ENCODE results near the gene TRRAP.

TRRAP gene

DNA sequence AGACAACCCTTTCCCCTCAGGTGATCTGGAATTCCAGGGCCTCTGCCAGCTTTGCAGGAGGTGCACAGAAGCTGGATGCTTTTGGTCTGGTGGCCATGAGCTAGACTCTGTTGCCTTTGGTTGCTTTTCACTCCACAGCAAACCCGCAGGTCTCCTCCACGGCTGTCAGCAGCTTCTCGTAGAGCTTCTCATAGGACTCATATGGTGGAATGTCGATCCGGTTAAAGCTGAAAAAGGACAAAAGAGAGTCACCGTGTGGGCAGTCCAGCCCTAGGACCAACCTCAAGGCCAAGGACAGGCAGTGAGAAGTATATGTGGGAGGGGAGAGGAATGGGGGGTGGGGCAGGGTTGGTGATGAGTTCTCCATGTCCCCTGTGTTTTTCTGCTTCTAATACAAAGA lies 152.1 kb downstream of the TRRAP start:
- H3K9me3 ChIP-seq (ENCODE audit: control insufficient read depth, insufficient read depth, low read length), result no peaks in the 10 kb centered on the region; the same call in 1 of the 2 replicates
- no peak overlapping the region for H3K9ac ChIP-seq (ENCODE audit: low read depth, low read length)
- peaks cover 43% of the 10 kb centered on the region for H3K36me3 ChIP-seq (ENCODE audit: insufficient read depth, low read length)
- no peaks in the 10 kb centered on the region for H3K4me1 ChIP-seq (ENCODE audit: insufficient read depth, low read length)

DNA sequence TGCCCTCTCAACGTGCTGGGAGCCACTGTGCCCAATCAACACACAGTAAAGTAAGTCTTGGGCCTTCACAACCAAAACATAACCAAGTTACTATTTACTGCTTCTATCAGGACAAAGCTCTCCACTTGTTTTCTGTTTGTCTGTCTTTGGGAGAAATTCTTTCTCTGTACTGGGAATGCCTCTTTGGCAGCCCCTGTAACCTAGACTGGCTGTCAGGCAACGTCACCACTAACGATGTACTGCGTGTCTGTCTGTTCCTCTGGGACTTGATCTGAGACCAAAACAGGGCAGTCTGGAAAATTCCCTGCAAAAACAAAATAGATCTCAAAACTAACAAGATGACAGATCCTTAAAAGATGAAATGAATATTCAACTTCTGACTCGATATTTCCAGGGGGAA lies 152.6 kb downstream of the TRRAP start:
- no peaks in the 10 kb centered on the region; the same call in 1 of the 2 replicates for H3K9me3 ChIP-seq (ENCODE audit: control insufficient read depth, insufficient read depth, low read length)
- peaks cover 44% of the 10 kb centered on the region for H3K36me3 ChIP-seq (ENCODE audit: insufficient read depth, low read length)
- H3K4me1 ChIP-seq (ENCODE audit: insufficient read depth, low read length), result no peaks in the 10 kb centered on the region
- H3K9ac ChIP-seq (ENCODE audit: low read depth, low read length), result no peak overlapping the region

DNA sequence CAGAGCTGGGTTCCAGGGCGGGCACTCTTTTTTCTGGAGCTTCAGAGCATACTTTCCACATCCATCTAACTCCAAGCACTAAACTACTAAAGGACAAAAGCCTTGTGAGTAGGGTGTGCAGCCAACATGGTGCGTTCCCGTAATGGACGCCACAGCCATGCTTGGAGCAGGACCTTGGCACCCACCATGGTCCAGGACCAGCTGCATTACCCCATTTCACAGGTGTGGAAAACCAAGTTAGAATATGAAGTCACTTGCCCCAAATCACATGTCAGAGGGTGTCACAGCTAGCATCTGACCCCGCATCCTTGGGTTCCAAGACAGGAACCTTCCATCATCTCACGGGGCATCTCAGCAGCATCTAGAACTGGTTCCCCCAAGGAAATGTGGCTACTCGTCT lies 153.2 kb downstream of the TRRAP start:
- Histone ChIP-seq H3K36me3 (ENCODE audit: insufficient read depth, low read length) (peaks cover 44% of the 10 kb centered on the region), H3K9ac (ENCODE audit: low read depth, low read length) (no peak overlapping the region), H3K9me3 (ENCODE audit: control insufficient read depth, insufficient read depth, low read length) (no peaks in the 10 kb centered on the region; the same call in 1 of the 2 replicates), H3K4me1 (ENCODE audit: insufficient read depth, low read length) (no peaks in the 10 kb centered on the region)

DNA sequence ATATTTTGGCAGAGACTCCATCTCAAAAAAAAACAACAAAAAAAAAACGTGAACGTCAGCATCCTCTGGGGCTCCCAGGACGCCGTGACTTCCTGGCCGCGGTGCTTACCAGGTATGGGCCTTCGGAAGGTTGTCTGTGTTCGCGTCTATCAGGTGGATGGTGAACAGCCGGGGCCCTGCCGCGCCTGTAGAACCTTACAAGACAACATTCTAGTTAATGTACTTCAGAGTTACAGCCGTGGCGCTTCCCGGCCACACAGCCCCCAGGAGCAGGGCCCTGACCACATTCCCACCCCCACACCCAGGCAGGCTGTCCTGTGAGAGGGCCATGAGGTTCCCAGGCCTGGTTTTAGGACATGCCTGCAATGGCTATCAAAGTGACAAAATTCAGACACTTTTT lies 154.6 kb downstream of the TRRAP start:
- Histone ChIP-seq H3K4me1 (ENCODE audit: insufficient read depth, low read length) (no peaks in the 10 kb centered on the region), H3K36me3 (ENCODE audit: insufficient read depth, low read length) (peaks cover 49% of the 10 kb centered on the region), H3K9me3 (ENCODE audit: control insufficient read depth, insufficient read depth, low read length) (no peaks in the 10 kb centered on the region; the same call in 1 of the 2 replicates), H3K9ac (ENCODE audit: low read depth, low read length) (no peak overlapping the region)

DNA sequence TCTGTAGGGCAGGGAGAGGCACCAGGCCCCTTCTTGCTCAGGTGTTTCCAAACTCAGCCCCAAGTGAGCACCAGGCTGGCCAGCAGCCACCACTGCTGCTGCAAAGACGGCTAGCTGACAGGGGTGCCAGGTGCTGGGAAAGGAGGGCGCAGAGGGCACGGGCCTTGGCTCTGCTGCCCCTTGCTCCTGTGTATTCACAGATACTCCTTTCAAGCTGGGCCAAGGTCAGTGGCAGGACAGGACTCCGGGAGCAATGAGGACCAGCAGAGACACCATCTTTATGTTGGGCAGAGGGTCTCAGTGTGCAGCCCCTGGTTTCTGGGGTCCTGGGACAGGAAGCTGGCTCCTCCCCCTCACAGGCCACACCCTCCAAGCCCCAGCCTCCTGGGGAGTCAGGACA lies 155.4 kb downstream of the TRRAP start:
- Histone ChIP-seq H3K4me1 (ENCODE audit: insufficient read depth, low read length) (no peaks in the 10 kb centered on the region), H3K9ac (ENCODE audit: low read depth, low read length) (no peak overlapping the region), H3K36me3 (ENCODE audit: insufficient read depth, low read length) (peaks cover 51% of the 10 kb centered on the region), H3K9me3 (ENCODE audit: control insufficient read depth, insufficient read depth, low read length) (no peaks in the 10 kb centered on the region; the same call in 1 of the 2 replicates)

DNA sequence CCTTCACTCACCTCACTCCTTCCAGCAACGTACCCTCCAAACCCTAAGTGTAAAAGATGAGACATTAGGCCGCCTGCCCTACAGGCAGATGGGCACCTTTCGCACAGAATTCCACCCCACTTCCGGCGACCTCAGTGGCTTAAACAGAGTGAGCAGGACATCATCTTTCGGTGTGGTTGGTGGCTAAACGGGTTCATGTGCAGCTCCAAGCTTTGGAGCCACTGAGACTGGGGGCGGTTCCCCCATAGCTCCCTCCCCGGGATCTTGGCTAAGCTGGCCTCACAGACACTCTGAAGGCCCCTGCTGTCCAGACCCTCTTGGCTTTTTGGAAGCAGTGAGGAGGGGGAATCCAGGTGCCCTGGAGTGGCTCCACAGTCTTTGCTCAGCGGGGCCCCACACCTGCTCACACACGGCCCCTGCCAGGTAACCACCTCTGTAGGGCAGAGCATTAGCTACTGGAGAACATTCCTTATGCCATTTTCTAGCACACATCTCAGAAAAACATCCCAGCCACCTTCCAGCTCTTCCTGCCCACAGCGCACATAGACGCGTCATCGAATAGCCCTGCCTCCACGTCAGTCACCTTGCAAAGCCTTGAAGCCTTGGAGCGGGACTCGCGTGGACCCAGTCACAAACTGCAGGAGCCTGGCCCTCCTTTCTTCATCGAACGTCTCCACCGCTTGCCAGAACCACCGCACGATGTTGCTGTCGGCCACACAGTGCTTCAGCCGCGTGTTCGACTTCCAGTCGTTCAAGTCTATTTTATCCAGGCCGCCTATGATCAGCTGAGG lies 156.8 kb downstream of the TRRAP start:
- H3K9ac ChIP-seq (ENCODE audit: low read depth, low read length), result no peak overlapping the region
- peaks cover 46% of the 10 kb centered on the region for H3K36me3 ChIP-seq (ENCODE audit: insufficient read depth, low read length)
- no peaks in the 10 kb centered on the region for H3K4me1 ChIP-seq (ENCODE audit: insufficient read depth, low read length)

DNA sequence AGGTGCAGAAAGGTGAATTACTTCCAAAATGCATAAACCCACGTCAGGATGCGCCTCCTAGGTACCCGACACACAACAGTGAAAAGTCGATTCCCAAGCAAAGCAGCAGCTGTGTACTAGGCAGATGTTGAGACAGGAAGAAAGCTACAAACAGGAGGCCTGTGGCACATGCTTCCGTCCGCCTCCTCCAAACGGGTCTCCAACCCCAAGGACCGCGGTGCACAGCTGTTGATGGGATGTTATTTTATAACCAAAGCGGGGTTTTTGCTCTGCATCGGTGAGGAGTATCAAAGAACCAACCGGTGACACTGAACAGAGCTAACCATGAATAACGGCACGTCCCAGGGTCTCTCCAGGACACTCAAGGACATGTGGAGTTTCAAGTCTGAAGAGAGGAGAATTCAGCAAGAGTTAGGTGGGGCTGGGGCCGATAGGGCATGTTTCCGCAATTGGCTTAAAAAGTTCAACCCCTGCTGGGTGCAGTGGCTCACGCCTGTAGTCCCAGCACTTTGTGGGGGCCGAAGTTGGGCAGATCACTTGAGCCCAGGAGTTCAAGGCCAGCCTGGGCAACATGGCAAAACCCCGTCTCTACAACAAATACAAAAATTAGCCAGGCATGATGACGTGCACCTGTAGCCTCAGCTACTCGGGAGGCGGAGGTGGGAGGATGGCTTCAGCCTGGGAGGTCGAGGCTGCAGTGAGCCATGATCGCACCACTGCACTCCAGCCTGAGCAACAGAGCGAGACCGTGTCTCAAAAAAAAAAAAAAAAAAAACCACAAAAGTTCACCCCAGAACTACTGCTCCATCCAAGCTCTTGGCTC lies 157.6 kb downstream of the TRRAP start:
- H3K9ac ChIP-seq (ENCODE audit: low read depth, low read length), result no peak overlapping the region
- H3K9me3 ChIP-seq (ENCODE audit: control insufficient read depth, insufficient read depth, low read length), result no peaks in the 10 kb centered on the region
- H3K4me1 ChIP-seq (ENCODE audit: insufficient read depth, low read length), result 0 out of 2 replicates have a peak, but pooled peaks cover 4% of the 10 kb centered on the region
- peaks cover 38% of the 10 kb centered on the region for H3K36me3 ChIP-seq (ENCODE audit: insufficient read depth, low read length)

More for the DNA sequence above, 156.8 kb downstream of the TRRAP start:
- H3K9me3 ChIP-seq (ENCODE audit: control insufficient read depth, insufficient read depth, low read length), result no peaks in the 10 kb centered on the region

DNA sequence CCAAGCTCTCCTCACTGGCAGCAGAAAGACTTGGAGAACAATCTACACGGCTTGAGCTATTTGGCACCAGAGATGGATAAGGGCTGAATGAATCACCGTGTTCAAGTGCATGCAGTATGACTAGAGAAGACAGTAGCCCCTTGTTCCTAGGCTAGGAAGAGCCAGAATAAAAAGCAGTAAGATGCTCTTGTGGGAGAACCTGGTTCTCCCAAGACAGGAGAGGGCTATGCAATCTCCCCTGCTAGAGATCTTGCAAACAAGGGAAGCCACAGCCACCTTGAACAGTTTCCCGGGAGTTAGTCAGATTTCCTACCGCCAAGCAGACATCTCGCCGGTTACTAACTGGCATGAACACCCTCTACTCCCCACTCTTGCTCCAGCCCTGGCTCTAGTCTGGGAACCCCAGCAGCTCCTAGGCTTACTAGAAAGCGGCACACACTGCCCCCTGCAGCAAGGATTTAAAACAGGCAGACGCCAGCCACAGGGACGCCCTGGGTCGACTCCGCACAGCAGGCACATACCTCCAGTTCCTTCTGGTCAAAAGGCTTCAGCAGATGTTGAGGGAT lies 158.3 kb downstream of the TRRAP start:
- H3K36me3 ChIP-seq (ENCODE audit: insufficient read depth, low read length), result peaks cover 32% of the 10 kb centered on the region
- H3K4me1 ChIP-seq (ENCODE audit: insufficient read depth, low read length), result 0 out of 2 replicates have a peak, but pooled peaks cover 4% of the 10 kb centered on the region
- no peak overlapping the region for H3K9ac ChIP-seq (ENCODE audit: low read depth, low read length)
- no peaks in the 10 kb centered on the region for H3K9me3 ChIP-seq (ENCODE audit: control insufficient read depth, insufficient read depth, low read length)

DNA sequence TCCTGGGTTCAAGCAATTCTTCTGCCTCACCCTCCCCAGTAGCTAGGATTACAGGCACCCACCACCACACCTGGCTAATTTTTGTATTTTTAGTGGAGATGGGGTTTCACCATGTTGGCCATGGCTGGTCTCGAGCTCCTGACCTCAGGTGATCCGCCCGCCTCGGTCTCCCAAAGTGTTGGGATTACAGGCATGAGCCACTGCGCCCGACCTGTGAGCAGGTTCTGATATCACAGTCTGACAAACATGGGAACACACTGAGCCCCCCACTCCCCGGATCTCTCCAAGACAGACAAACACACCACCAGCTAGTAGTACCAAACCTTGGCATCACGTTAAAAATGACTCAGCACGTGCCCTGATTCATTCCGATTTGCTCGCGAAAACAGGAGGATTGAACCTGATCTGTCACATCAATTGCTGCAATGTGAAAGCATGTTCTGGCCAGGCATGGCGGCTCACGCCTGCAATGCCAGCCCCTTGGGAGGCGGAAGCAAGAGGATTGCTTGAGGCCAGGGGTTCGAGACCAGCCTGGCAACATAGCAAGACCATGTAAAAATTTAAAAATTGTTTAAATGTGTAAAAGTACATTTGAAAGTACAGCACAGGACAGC lies 159.1 kb downstream of the TRRAP start:
- H3K4me1 ChIP-seq (ENCODE audit: insufficient read depth, low read length), result 0 out of 2 replicates have a peak, but pooled peaks cover 4% of the 10 kb centered on the region
- H3K9me3 ChIP-seq (ENCODE audit: control insufficient read depth, insufficient read depth, low read length), result no peaks in the 10 kb centered on the region
- peaks cover 27% of the 10 kb centered on the region for H3K36me3 ChIP-seq (ENCODE audit: insufficient read depth, low read length)
- H3K9ac ChIP-seq (ENCODE audit: low read depth, low read length), result no peak overlapping the region

DNA sequence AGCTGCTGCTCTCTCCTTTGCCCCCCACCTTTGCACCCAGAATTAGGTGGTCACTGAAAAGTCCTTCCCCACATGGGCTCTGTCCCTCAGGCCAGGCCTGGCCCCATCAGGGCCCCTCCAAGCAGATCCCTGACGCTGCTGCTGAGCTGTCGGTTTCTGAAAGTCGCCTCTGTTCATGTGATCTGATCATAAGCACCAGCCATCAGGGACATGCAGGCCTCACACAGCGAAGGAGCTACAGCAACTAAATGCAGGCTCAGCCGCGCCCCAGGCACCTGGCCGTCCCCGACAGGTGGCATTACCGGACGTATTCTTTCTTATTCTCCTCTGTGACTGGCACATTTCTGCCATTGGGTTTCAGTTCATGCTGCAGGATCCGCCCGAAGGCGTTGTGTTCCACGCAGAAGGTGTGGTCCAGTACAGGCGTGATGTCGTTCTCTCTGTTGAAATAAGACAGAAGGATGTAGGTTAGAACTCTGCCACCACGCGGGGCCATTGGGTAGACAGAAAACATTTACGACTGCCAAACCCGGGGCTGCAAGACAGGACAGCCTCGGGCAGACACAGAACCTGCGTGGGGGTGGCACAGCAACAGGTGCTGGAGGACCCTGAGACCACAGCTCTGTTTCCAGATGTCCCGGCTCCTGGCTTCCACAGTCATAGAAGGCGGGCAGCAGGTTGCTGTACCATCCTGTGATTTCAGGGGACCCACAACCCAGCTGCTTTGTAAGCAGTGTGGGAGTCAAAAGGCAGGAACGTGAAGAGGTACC lies 159.9 kb downstream of the TRRAP start:
- Histone ChIP-seq H3K9me3 (ENCODE audit: control insufficient read depth, insufficient read depth, low read length) (no peaks in the 10 kb centered on the region), H3K36me3 (ENCODE audit: insufficient read depth, low read length) (peaks cover 27% of the 10 kb centered on the region)

DNA sequence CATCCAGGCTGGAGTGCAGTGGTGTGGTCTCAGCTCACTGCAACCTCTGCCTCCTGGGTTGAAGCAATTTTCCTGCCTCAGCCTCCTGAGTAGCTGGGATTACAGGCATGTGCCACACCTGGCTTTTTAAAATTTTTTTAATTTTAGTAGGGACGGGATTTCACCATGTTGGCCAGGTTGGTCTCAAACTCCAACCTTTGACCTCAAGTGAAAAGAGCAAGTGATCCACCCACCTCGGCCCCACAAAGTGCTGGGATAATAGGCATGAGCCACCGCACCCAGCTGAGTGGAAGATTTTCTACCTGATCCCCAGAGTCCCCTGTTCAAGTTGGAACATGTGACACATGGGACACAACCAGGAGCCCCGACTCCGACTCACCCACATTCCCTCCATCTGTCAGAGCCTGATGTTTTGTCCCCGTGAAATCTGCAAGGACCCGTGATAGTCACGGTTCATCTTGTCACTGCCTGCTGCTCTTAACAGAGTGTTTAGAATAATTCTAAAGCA lies 161.1 kb downstream of the TRRAP start:
- Histone ChIP-seq H3K36me3 (ENCODE audit: insufficient read depth, low read length) (peaks cover 27% of the 10 kb centered on the region), H3K4me1 (ENCODE audit: insufficient read depth, low read length) (0 out of 2 replicates have a peak, but pooled peaks cover 4% of the 10 kb centered on the region), H3K9me3 (ENCODE audit: control insufficient read depth, insufficient read depth, low read length) (no peaks in the 10 kb centered on the region), H3K9ac (ENCODE audit: low read depth, low read length) (no peak overlapping the region)

More for the DNA sequence above, 159.9 kb downstream of the TRRAP start:
- Histone ChIP-seq H3K4me1 (ENCODE audit: insufficient read depth, low read length) (0 out of 2 replicates have a peak, but pooled peaks cover 4% of the 10 kb centered on the region), H3K9ac (ENCODE audit: low read depth, low read length) (no peak overlapping the region)

DNA sequence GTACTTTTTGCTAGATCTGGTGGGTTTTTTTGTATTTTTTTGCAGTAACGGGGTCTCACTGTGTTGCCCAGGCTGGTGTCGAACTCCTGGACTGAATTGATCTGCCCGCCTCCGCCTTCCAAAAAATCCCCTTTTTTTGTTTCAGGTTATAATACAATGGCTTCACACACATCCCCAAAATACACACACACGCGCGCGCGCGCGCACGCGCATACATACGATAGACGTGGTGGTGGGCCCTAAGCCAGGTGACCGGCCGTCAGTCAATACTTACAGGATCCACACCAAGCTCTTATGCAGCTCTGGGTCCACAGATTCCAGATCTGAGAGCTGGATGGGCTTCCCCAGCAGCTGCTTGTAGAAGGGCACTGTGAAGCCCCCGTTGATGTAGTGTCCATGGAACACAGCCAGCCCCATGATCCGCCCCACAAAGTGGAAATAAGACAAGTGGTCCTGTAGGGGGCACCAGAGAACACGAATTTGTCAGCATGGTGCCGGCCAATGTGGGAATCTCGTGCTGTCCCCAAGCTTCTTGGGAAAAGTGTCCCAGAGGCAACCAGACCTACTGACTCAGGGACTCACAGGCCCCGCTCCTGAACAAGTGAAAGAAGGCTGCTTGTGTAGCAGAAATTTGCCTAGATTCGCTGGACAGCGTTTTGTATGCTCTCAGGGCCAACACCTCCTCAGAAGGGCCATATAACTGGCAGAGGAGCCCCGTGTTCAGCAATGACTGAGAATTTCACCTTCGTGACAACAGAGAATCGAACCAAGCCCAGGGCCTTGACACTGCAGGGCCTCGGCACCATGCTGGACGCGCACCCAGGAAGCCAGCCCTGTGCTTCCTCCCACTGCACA lies 162.0 kb downstream of the TRRAP start:
- H3K9me3 ChIP-seq (ENCODE audit: control insufficient read depth, insufficient read depth, low read length), result no peaks in the 10 kb centered on the region
- H3K9ac ChIP-seq (ENCODE audit: low read depth, low read length), result no peak overlapping the region
- H3K4me1 ChIP-seq (ENCODE audit: insufficient read depth, low read length), result 0 out of 2 replicates have a peak, but pooled peaks cover 4% of the 10 kb centered on the region
- H3K36me3 ChIP-seq (ENCODE audit: insufficient read depth, low read length), result peaks cover 23% of the 10 kb centered on the region

DNA sequence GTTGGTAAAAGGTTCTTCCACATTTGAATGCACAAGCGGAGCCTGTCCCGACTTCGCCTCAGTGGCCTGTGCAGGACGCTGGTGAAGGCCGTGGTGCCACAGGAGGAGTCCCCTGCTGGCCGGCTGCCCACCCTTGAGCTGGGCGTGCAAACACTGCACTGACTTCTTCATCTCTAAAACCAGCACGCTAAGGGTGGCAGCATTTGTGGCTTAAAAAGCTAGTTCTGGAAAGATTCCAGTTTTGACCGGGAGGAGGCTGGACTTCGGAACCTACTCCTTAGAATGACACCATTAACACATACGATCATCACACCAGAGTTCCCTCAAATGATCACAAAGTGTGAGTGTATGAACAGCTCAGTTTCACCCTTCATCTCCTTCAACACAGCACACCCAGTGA lies 163.2 kb downstream of the TRRAP start:
- Histone ChIP-seq H3K9me3 (ENCODE audit: control insufficient read depth, insufficient read depth, low read length) (no peaks in the 10 kb centered on the region), H3K36me3 (ENCODE audit: insufficient read depth, low read length) (peaks cover 23% of the 10 kb centered on the region), H3K4me1 (ENCODE audit: insufficient read depth, low read length) (0 out of 2 replicates have a peak, but pooled peaks cover 4% of the 10 kb centered on the region), H3K9ac (ENCODE audit: low read depth, low read length) (no peak overlapping the region)

Data from ES-I3 (cell line).